RWPE1 (cell line): ENCODE results near the gene RNF214.

Experiments used
- CTCF ChIA-PET: fragments of 350-600 bp; sonication (Branson Sonifier 250); formaldehyde crosslinking; extraction: SDS; loops from one replicate; lab custom pipeline; 2021; lab: Yijun Ruan, JAX
- POLR2A ChIA-PET: fragments of 400-600 bp; formaldehyde crosslinking; extraction: SDS; loops from one replicate; lab custom pipeline; 2020; ENCODE audit warnings: antibody characterized with exemption; ENCODE audit not compliant: low non-redundant PET; lab: Yijun Ruan, JAX
- DNase-seq: peaks from one replicate; pipeline ENCODE4 v3.0.0; 2012; ENCODE audit warnings: low spot score
- H3K27ac ChIP-seq: fragments of 450-650 bp; 2 replicates; pipeline ENCODE4 v1.5.1; 2017
- CTCF ChIP-seq: fragments of 450-650 bp; conservative IDR thresholded peaks from 2 replicates; pipeline ENCODE4 v1.5.1; 2017; ENCODE audit warnings: low read depth, mild to moderate bottlenecking

Gene RNF214

GRCh38 chr11:117295438-117296137 lies 63.1 kb downstream of the RNF214 start:
- DNase-seq, result no peak
- ChIA-PET POLR2A (no interaction called here), CTCF (interaction anchor here (0.6 to 0.8 kb wide), 2 partner anchors 11 to 15 kb away, joined by 3 to 4 read pairs; no protein-coding TSS in a partner anchor)
- TF ChIP-seq CTCF, result no peak
- no peak overlapping the region for H3K27ac ChIP-seq

- ChIA-PET CTCF (no interaction called here), POLR2A (no interaction called here)
- DNase-seq, result no peak
- no peak overlapping the region for H3K27ac ChIP-seq
- TF ChIP-seq CTCF, result no peak
These were observed 64.4 kb downstream of the RNF214 start for GRCh38 chr11:117296881-117297280.

- POLR2A ChIA-PET, result no interaction called here
- H3K27ac ChIP-seq, result no peak overlapping the region
These were observed 65.7 kb downstream of the RNF214 start for GRCh38 chr11:117298195-117298594.

GRCh38 chr11:117299351-117300282 lies 67.1 kb downstream of the RNF214 start:
- no peak for DNase-seq
- CTCF ChIA-PET, result no interaction called here
- POLR2A ChIA-PET, result no interaction called here
- no peak overlapping the region for H3K27ac ChIP-seq
- no peak for TF ChIP-seq CTCF

More at GRCh38 chr11:117298195-117298594, 65.7 kb downstream of the RNF214 start:
- TF ChIP-seq CTCF, result no peak
- no peak for DNase-seq
- CTCF ChIA-PET, result interaction anchor here (0.5 kb wide), 1 partner anchor 311 kb away, joined by 4 read pairs; no protein-coding TSS in a partner anchor

- CTCF ChIA-PET, result no interaction called here
- POLR2A ChIA-PET, result no interaction called here
- no peak for TF ChIP-seq CTCF
These were observed 67.8 kb downstream of the RNF214 start for GRCh38 chr11:117300283-117300663.

GRCh38 chr11:117300773-117301172 lies 68.3 kb downstream of the RNF214 start:
- CTCF ChIA-PET, result no interaction called here
- no peak for TF ChIP-seq CTCF
- no peak overlapping the region for H3K27ac ChIP-seq
- DNase-seq, result no peak
- POLR2A ChIA-PET, result no interaction called here

More at GRCh38 chr11:117300283-117300663, 67.8 kb downstream of the RNF214 start:
- no peak for DNase-seq
- no peak overlapping the region for H3K27ac ChIP-seq
